HG02981 (cell line): ENCODE measurements around the gene PACSIN3.

Source experiments
- ATAC-seq: cut with Tn5 transposase; IDR thresholded peaks from one replicate; pipeline ENCODE4 v1.9.1; 2021; ENCODE audit warnings: mild to moderate bottlenecking, moderate library complexity; ENCODE audit not compliant: unreplicated experiment

Gene PACSIN3

GRCh38 chr11:47154616-47155570 is 31.3 kb downstream of the PACSIN3 start:
- no peak for ATAC-seq

DNA sequence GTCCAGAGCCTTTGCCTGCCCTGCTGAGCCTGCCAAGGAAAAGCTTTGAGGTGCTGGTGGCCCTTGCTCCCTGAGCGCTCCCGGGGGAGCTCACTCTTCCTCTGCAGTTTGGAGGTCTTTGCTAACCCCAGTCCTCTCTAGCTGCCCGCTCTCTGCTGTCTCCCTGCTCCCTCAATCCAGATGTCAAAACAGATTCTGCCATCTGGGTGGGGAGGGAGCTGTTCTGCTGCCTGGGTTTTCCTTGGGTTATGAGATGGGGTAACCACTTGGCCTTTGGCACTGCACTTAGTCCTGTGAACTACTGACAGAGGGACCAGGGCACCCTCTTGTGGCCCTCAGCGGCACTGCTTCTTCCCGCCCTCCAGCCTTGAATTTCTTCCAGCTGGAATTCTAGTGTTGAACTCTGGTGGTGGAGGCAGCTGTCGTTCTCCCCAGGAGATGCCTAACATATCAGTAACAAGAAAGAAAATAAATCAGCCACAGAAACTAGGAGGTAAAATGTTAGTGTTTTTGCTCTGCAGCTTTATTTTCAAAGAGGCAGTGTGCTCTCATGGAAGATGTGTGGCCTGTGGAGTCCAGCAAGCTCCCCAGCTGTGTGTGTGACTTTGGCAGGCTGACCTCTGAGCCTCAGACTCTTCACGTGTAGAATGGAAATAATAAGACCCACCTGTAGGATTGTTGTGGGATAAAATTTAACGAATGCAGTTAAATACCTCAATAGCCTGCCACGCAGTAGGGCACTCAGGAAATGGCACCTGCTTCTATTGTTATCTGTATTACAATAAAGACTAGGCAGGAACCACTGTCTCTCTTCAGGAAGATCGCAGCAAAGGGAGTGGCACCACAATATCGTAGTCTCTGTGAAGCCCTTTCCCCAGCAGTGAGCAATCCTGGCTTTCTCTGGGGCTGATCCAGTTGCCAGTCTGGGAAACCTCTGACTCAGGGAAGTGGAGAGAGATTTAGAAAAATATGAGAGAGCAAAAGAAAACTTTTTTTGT is 33.0 kb downstream of the PACSIN3 start:
- ATAC-seq, result no peak

DNA sequence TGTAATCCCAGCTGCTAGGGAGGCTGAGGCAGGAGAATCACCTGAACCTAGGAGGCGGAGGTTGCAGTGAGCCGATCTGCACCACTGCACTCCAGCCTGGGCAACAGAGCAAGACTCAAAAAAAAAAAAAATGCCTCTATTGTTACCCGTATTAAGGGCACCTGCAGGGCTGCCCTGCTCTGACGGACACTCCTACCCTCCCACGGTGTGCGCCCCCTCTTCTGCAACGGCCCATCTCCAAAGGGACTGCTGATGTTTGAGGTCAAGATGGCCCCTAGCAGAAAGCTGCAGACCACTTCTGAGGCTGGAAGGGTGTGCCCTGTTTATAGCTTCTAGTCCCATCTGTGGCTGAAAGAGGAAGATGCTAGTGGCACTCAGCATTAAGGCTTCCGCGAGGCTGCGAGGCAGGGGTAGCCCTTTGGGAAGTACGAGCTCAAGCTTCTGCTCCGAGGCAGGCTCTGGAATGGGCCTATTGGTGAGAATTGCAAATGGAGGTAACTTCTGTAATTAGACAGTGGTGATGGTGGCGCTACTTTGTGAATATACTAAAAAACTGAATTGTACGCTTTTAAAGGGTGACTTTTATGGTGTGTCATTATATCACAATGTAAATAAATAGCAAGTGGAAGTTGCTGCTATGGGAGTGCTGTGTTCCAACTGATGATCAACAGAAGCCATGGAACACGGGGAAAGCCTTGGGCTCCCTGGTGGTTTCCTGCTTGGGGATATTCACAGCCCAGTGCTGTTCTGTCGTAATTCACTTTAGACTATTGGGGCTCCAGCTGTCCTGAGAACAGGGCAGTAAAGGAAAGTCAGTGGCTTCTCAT is 33.9 kb downstream of the PACSIN3 start:
- ATAC-seq, result no peak

DNA sequence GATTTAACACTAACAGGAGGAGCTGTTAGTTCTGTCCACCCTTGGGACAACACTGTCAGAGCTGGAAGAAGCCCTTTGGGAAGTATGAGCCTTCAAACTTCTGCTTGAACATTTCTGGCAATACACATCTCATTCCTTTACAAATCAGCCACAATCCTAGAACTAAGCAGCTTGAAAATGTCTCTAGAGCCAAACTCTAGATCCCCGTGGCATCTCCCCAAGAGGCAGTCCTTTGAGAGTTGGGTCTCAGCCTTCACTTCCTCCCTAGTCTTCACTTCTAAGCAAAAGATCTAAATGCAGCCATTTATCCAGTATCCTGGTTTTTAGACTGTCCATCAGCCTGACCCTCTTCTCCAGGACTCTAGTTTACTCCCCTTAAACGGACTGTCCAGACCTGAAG is 36.5 kb downstream of the PACSIN3 start:
- no peak for ATAC-seq

- no peak for ATAC-seq
Observed at GRCh38 chr11:47148903-47149531, 37.2 kb downstream of the PACSIN3 start.

DNA sequence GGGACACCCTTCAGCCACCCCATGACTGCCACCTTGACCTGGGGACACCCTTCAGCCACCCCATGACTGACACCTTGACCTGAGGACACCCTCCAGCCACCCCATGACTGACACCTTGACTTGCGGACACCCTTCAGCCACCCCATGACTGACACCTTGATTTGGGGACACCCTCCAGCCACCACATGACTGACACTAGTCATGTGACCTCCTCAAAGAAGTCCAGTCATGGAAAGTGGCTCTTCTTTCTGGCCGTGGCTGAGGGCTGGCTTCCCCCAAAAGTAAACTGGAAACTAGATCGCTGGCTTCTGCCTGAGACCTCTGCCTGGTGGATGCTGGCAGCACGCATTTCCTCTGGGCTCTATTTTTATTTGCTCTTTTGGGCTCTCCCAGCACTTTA is 38.0 kb downstream of the PACSIN3 start:
- no peak for ATAC-seq

- no peak for ATAC-seq
Observed at GRCh38 chr11:47147681-47148080, 38.6 kb downstream of the PACSIN3 start.

DNA sequence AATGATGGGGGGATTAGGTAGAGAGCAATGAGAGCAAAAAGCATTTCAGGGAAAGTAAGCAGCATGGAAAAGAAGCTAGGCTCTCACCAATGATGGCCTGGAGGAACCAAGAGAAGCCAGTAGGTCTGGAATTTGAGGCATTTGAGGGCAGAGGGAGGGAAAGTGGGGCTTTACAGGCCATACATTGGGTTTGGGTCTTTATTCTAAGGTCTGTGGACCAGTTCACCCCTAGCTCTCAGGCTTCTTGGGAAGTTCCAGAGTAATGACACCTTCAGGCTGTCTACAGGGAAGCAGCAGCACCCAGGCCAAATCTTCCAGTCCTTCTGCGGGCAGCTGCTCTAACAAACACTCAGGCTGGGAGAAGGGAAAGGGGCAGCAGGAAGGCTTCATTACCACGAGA is 39.0 kb downstream of the PACSIN3 start:
- no peak for ATAC-seq

DNA sequence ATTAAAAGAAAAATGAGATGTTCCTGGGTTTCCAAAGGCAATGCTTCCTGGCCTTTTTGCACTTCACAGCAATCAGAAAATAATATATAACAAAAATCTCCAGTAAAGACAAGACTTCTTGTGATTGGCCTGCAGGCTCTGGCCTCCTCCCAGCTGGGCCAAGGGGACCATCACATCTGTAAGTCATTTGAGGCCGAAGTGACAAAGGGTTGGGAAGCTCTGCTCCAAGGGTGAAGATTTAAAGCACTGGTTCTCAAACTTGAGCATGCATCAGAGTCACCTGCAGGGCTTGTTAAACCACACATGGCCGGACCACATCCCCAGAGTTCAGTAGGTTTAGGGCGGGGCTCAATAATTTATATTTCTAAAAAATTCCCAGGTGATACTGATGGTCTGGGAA is 41.7 kb downstream of the PACSIN3 start:
- ATAC-seq, result no peak

- ATAC-seq, result no peak
Observed at GRCh38 chr11:47143322-47143721, 42.9 kb downstream of the PACSIN3 start.

- no peak for ATAC-seq
Observed at GRCh38 chr11:47139878-47140277, 46.4 kb downstream of the PACSIN3 start.

- no peak for ATAC-seq
Observed at GRCh38 chr11:47137476-47137875, 48.8 kb downstream of the PACSIN3 start.

DNA sequence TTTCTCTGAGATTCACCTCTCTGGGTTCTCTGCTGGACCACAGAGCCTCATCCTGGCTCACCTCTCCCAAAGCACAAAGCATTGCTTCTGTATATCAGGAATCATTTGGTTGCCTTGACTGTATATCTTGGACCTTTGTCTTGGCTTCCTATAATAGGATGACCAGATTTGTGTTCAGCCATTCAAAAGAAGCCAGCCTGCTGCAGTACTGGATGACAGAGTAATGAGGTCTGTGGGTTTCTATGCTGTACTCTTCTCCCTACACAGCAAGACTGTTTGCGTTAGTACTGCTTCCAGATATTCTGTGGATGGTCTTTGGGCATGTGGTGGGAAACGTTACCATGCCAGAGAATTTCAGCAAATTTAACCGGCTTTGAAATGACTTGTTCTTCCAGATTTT is 49.3 kb downstream of the PACSIN3 start:
- ATAC-seq, result no peak

- no peak for ATAC-seq
Observed at GRCh38 chr11:47136327-47136726, 49.9 kb downstream of the PACSIN3 start.

GRCh38 chr11:47132981-47133380 is 53.3 kb downstream of the PACSIN3 start:
- ATAC-seq, result no peak

DNA sequence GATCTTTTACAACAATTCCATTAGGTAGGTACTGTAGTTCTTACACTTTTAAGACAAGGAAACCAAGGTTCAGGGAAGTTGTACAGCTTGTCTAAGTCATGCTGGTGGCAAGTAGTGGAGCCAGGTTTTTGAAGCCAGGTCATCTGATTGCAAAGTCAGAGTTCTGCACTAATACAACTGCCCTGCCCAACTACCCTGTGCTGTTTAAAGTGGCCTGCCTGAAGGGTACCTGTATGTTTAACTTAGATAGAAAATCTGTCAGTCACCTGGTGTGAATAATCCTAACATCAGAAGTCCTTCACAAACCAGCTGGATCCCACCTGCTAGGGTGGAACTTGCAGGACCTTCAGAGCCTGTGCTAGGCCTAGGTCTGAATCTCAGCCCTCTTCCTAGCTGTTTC is 53.7 kb downstream of the PACSIN3 start:
- ATAC-seq, result no peak

DNA sequence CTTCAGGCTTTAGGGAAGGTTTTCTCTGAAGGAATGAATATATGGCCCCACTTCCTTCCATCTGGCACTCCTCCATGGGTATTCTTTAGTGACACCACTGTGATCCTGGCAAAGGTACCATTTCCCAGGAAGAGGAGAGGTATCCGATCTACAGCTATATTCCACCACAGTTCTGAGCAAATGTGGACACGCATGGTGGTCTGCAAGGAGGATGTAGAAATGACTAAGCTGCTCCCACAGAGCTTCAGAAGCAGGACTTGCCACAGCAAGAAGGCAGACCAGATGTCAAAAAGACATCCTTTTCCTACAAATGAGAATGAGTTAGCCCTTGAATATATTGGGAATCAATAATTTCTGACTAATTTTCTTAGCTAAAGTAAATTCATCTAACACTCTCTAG is 55.1 kb downstream of the PACSIN3 start:
- no peak for ATAC-seq

DNA sequence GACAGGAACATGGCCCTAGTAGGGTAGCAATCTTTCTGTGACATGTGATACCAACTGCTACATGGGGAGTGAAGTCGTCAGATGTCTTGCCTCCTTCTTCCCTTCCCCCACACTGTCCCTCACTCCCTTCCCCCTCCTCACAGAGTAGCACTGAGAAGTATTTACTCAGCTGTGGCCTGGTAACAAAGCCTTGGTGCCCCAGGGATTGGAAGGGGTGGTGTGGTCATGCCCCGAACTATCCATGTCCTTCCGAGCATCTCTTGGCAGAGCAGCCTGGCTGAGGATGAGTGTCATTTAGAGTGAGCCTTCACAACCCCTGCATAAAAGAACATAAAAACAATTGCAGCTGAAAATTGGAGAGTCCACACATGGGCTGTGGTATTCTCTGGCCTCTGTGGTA is 55.7 kb downstream of the PACSIN3 start:
- ATAC-seq, result no peak
